HCT116 (cell line): Measurements from ENCODE around the gene VANGL2. TPM values are rescaled to one million over a fixed set of nuclear protein-coding genes. Genes with fewer than 3 reads are reported as not detected.

Experiments used
- ATAC-seq: fragments of 200-7000 bp; cut with Tn5 transposase; 2 replicates; pipeline ENCODE4 v1.9.1; 2020; ENCODE audit warnings: mild to moderate bottlenecking, moderate library complexity
- BruUV-seq: library from RNA; stranded (reverse); fragments of 400-500 nt; replicated peaks from 2 replicates; lab custom pipeline; 2021; lab: Mats Ljungman, UMichigan
- CTCF ChIA-PET: fragments of 300-600 bp; sonication (Branson Sonifier 250); formaldehyde crosslinking; loops from one replicate; lab custom pipeline; 2021; ENCODE audit warnings: antibody characterized with exemption; lab: Charles Lee
- POLR2A ChIA-PET: fragments of 300-600, 350-600 bp; sonication (Branson Sonifier 250); formaldehyde crosslinking; loops from one replicate; lab custom pipeline; 2021; ENCODE audit warnings: antibody characterized with exemption; lab: Charles Lee
- RAD21 ChIA-PET, 2 experiments: fragments of 300-600 bp; sonication (Branson Sonifier 250); formaldehyde crosslinking; loops; one replicate each; lab custom pipeline; 2023; ENCODE audit warnings: low total read pairs in 2 of 2; ENCODE audit not compliant: uncharacterized antibody in 2 of 2, unreplicated experiment in 2 of 2, low non-redundant PET in 1 of 2; lab: Charles Lee
- DNase-seq: peaks from one replicate; pipeline ENCODE4 v3.0.0-alpha.2; 2010; ENCODE audit warnings: low read depth, low spot score
- H2AFZ ChIP-seq: fragments of 200-600 bp; shearing (Covaris generic), sonication (generic); 2 replicates; pipeline ENCODE4 v1.6.1; 2017; ENCODE audit warnings: low read depth, mixed run types, mixed read lengths, antibody characterized with exemption, low read length; ENCODE audit not compliant: poor library complexity, severe bottlenecking
- H3K27ac ChIP-seq: 2 replicates; pipeline ENCODE4 v1.5.1; 2012; ENCODE audit warnings: low read depth, low read length
- H3K27me3 ChIP-seq: fragments of 200-600 bp; sonication (generic); 2 replicates; pipeline ENCODE4 v1.6.1; 2016; ENCODE audit warnings: mixed run types, low read length, mixed read lengths; ENCODE audit not compliant: insufficient read depth
- H3K36me3 ChIP-seq, 2 experiments: fragments of 200-500 bp in 1 of 2; fragments of 200-600 bp in 1 of 2; sonication (Bioruptor generic) in 1 of 2; sonication (generic) in 1 of 2; 2 replicates each; pipeline versions ENCODE4 v1.5.1 to v1.6.1; 2014 to 2016; ENCODE audit warnings: low read length in 2 of 2, inconsistent platforms in 1 of 2, mixed read lengths in 1 of 2, mixed run types in 1 of 2; ENCODE audit not compliant: insufficient read depth in 2 of 2, control insufficient read depth in 1 of 2
- H3K4me1 ChIP-seq, 2 experiments: fragments of 200-600 bp in 1 of 2; sonication (generic) in 1 of 2; 2 replicates each; pipeline versions ENCODE4 v1.5.1 to v1.6.1; 2012 to 2017; ENCODE audit warnings: low read length in 2 of 2, inconsistent platforms in 1 of 2, mild to moderate bottlenecking in 1 of 2, mixed read lengths in 1 of 2, mixed run types in 1 of 2, moderate library complexity in 1 of 2; ENCODE audit not compliant: insufficient read depth in 2 of 2, control insufficient read depth in 1 of 2
- H3K4me2 ChIP-seq: fragments of 200-600 bp; sonication (generic); 2 replicates; pipeline ENCODE4 v1.6.1; 2017; ENCODE audit warnings: mixed run types, low read length, mixed read lengths
- H3K4me3 ChIP-seq, 2 experiments: fragments of 200-600 bp in 1 of 2; sonication (generic) in 1 of 2; replicated peaks in 1 of 2; 2 replicates each; pipeline ENCODE4 v1.5.1; 2011 to 2016; ENCODE audit warnings: low read length in 2 of 2, control low read depth in 1 of 2, low read depth in 1 of 2, mild to moderate bottlenecking in 1 of 2, mixed read lengths in 1 of 2, mixed run types in 1 of 2
- H3K79me2 ChIP-seq: fragments of 200-600 bp; sonication (generic); 2 replicates; pipeline ENCODE4 v1.6.1; 2017; ENCODE audit warnings: mild to moderate bottlenecking, mixed run types, low read length, moderate library complexity, mixed read lengths; ENCODE audit not compliant: insufficient read depth
- H3K9ac ChIP-seq: fragments of 200-600 bp; sonication (generic); 2 replicates; pipeline ENCODE4 v1.6.1; 2016; ENCODE audit warnings: low read length, mixed read lengths
- H3K9me2 ChIP-seq: fragments of 200-600 bp; sonication (generic), shearing (Covaris generic); 2 replicates; pipeline ENCODE4 v1.6.1; 2017; ENCODE audit warnings: mixed run types, mild to moderate bottlenecking, moderate library complexity; ENCODE audit not compliant: insufficient read depth
- H3K9me3 ChIP-seq, 2 experiments: fragments of 200-500 bp in 1 of 2; fragments of 200-600 bp in 1 of 2; sonication (Bioruptor generic) in 1 of 2; sonication (generic) in 1 of 2; 2 replicates each; pipeline ENCODE4 v1.6.1; 2014 to 2017; ENCODE audit warnings: low read length in 2 of 2, mixed read lengths in 2 of 2, inconsistent platforms in 1 of 2, low read depth in 1 of 2, mild to moderate bottlenecking in 1 of 2, mixed run types in 1 of 2, moderate library complexity in 1 of 2; ENCODE audit not compliant: control insufficient read depth in 1 of 2, insufficient read depth in 1 of 2
- H4K20me1 ChIP-seq: fragments of 200-600 bp; sonication (generic), shearing (Covaris generic); 2 replicates; pipeline ENCODE4 v1.6.1; 2017; ENCODE audit warnings: mixed run types, mild to moderate bottlenecking, moderate library complexity; ENCODE audit not compliant: insufficient read depth
- ATF3 ChIP-seq: IDR thresholded peaks from 2 replicates; pipeline ENCODE4 v1.6.1; 2012
- CEBPB ChIP-seq: IDR thresholded peaks from 2 replicates; pipeline ENCODE4 v1.6.1; 2012; ENCODE audit warnings: low read depth
- EGR1 ChIP-seq: IDR thresholded peaks from 2 replicates; pipeline ENCODE4 v1.6.1; 2012; ENCODE audit warnings: low read depth
- EZH2 ChIP-seq: fragments of 200-600 bp; sonication (generic); IDR thresholded peaks from 2 replicates; pipeline ENCODE4 v1.6.1; 2017; ENCODE audit warnings: antibody characterized with exemption, mixed run types
- EZH2phosphoT487 ChIP-seq: fragments of 200-600 bp; IDR thresholded peaks from 2 replicates; pipeline ENCODE4 v1.6.1; 2018; ENCODE audit warnings: antibody characterized with exemption, borderline replicate concordance
- FOSL1 ChIP-seq: IDR thresholded peaks from 2 replicates; pipeline ENCODE4 v1.6.1; 2012; ENCODE audit warnings: low read depth
- JUND ChIP-seq: IDR thresholded peaks from 2 replicates; pipeline ENCODE4 v1.6.1; 2012
- RAD21 ChIP-seq: IDR thresholded peaks from 2 replicates; pipeline ENCODE4 v1.6.1; 2012; ENCODE audit warnings: low read depth, mild to moderate bottlenecking
- SIN3A ChIP-seq: IDR thresholded peaks from 2 replicates; pipeline ENCODE4 v1.6.1; 2012; ENCODE audit warnings: low read depth
- SP1 ChIP-seq: IDR thresholded peaks from 2 replicates; pipeline ENCODE4 v1.6.1; 2012; ENCODE audit warnings: low read depth
- SRF ChIP-seq: IDR thresholded peaks from 2 replicates; pipeline ENCODE4 v1.6.1; 2012; ENCODE audit warnings: low read depth
- YY1 ChIP-seq: IDR thresholded peaks from 2 replicates; pipeline ENCODE4 v1.6.1; 2011; ENCODE audit warnings: low read length, low read depth, moderate library complexity, mild to moderate bottlenecking; ENCODE audit not compliant: insufficient replicate concordance; ENCODE audit errors: extremely low read depth
- ZBTB33 ChIP-seq: IDR thresholded peaks from 2 replicates; pipeline ENCODE4 v1.6.1; 2011; ENCODE audit warnings: mild to moderate bottlenecking, low read length, moderate library complexity; ENCODE audit not compliant: insufficient replicate concordance; ENCODE audit errors: extremely low read depth
- ZFX ChIP-seq: fragments of 450-650 bp; IDR thresholded peaks from 2 replicates; pipeline ENCODE4 v1.6.1; 2017
- ZNF274 ChIP-seq: fragments of 200-500 bp; sonication (Bioruptor generic); IDR thresholded peaks from 2 replicates; pipeline ENCODE4 v1.6.1; 2014; ENCODE audit warnings: mild to moderate bottlenecking, low read depth, low read length, inconsistent platforms
- intact Hi-C: fragments of 100-400 bp; cut with micrococcal nuclease; formaldehyde crosslinking; loops from 2 replicates; pipeline ENCODE4 v1.10.0; 2022
- total RNA-seq: library from RNA; stranded (reverse); gene quantifications from one replicate; pipeline ENCODE4 v1.2.1, GENCODE V29; 2021; ENCODE audit not compliant: unreplicated experiment
- TF ChIP-seq, protein P1 (sequence below): IDR thresholded peaks from 2 replicates; pipeline ENCODE4 v1.6.1; 2012; ENCODE audit warnings: low read depth
- TF ChIP-seq, protein P2 (sequence below): IDR thresholded peaks from 2 replicates; pipeline ENCODE4 v1.6.1; 2012
- TF ChIP-seq, protein P3 (sequence below), 3 experiments: fragments of 200-600 bp in 1 of 3; sonication (generic) in 1 of 3; IDR thresholded peaks in 2 of 3; conservative IDR thresholded peaks in 1 of 3; 2 replicates each; pipeline ENCODE4 v1.5.1; 2012 to 2017; ENCODE audit warnings: low read depth in 2 of 3, low read length in 2 of 3, antibody characterized with exemption in 1 of 3, borderline replicate concordance in 1 of 3, control low read depth in 1 of 3, mild to moderate bottlenecking in 1 of 3, mixed read lengths in 1 of 3, mixed run types in 1 of 3, moderate library complexity in 1 of 3; ENCODE audit not compliant: insufficient read depth in 1 of 3

VANGL2 gene
- total RNA-seq, 1 experiment from 2014 or later: 1.1 TPM

- Histone ChIP-seq H3K36me3 (no peaks in the 10 kb centered on the region), H3K9me3 (no peaks in the 10 kb centered on the region), H3K27ac (no peak overlapping the region), H4K20me1 (no peaks in the 10 kb centered on the region), H3K9ac (no peak overlapping the region), H2AFZ (no peak overlapping the region), H3K4me3 (no peak overlapping the region), H3K9me2 (no peaks in the 10 kb centered on the region), H3K27me3 (no peaks in the 10 kb centered on the region)
- no TSS peak for BruUV-seq
- DNase-seq (no peak), ATAC-seq (no peak)
- intact Hi-C loops: no loop called here
- ChIA-PET CTCF (interaction anchor here (2.9 kb wide), 1 partner anchor 8 kb away, joined by 13 read pairs; no protein-coding TSS in a partner anchor), RAD21 (no interaction called here), POLR2A (no interaction called here)
- TF ChIP-seq SIN3A (no peak), FOSL1 (no peak), CEBPB (no peak), ZFX (no peak), JUND (no peak), RAD21 (no peak), ZNF274 (no peak), EGR1 (no peak), EZH2phosphoT487 (no peak), YY1 (no peak), EZH2 (no peak), ZBTB33 (no peak), SP1 (no peak), ATF3 (no peak), SRF (no peak)
- TF ChIP-seq, protein P1, sequence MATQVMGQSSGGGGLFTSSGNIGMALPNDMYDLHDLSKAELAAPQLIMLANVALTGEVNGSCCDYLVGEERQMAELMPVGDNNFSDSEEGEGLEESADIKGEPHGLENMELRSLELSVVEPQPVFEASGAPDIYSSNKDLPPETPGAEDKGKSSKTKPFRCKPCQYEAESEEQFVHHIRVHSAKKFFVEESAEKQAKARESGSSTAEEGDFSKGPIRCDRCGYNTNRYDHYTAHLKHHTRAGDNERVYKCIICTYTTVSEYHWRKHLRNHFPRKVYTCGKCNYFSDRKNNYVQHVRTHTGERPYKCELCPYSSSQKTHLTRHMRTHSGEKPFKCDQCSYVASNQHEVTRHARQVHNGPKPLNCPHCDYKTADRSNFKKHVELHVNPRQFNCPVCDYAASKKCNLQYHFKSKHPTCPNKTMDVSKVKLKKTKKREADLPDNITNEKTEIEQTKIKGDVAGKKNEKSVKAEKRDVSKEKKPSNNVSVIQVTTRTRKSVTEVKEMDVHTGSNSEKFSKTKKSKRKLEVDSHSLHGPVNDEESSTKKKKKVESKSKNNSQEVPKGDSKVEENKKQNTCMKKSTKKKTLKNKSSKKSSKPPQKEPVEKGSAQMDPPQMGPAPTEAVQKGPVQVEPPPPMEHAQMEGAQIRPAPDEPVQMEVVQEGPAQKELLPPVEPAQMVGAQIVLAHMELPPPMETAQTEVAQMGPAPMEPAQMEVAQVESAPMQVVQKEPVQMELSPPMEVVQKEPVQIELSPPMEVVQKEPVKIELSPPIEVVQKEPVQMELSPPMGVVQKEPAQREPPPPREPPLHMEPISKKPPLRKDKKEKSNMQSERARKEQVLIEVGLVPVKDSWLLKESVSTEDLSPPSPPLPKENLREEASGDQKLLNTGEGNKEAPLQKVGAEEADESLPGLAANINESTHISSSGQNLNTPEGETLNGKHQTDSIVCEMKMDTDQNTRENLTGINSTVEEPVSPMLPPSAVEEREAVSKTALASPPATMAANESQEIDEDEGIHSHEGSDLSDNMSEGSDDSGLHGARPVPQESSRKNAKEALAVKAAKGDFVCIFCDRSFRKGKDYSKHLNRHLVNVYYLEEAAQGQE: no peak
- TF ChIP-seq, protein P2, sequence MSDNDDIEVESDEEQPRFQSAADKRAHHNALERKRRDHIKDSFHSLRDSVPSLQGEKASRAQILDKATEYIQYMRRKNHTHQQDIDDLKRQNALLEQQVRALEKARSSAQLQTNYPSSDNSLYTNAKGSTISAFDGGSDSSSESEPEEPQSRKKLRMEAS: no peak
- TF ChIP-seq, protein P3, sequence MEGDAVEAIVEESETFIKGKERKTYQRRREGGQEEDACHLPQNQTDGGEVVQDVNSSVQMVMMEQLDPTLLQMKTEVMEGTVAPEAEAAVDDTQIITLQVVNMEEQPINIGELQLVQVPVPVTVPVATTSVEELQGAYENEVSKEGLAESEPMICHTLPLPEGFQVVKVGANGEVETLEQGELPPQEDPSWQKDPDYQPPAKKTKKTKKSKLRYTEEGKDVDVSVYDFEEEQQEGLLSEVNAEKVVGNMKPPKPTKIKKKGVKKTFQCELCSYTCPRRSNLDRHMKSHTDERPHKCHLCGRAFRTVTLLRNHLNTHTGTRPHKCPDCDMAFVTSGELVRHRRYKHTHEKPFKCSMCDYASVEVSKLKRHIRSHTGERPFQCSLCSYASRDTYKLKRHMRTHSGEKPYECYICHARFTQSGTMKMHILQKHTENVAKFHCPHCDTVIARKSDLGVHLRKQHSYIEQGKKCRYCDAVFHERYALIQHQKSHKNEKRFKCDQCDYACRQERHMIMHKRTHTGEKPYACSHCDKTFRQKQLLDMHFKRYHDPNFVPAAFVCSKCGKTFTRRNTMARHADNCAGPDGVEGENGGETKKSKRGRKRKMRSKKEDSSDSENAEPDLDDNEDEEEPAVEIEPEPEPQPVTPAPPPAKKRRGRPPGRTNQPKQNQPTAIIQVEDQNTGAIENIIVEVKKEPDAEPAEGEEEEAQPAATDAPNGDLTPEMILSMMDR (IDR thresholded peaks at IDR 0.05 in 2 of 3, conservative IDR thresholded peaks at IDR 0.05 in 1 of 3; ENCODE audit: borderline replicate concordance in 1 of 3, insufficient read depth in 1 of 3, low read depth in 2 of 3, low read length in 2 of 3): no peak
- TF ChIP-seq, all 23 proteins: peak for 0
- H3K4me1 ChIP-seq: no peaks in the 10 kb centered on the region
- H3K79me2 ChIP-seq: no peaks in the 10 kb centered on the region
- H3K4me2 ChIP-seq: no peak overlapping the region
These were observed 32.1 kb upstream of the VANGL2 start for GRCh38 chr1:160367934-160368923.
